ENCODE measurements around the gene LPO.

LPO gene

DNA sequence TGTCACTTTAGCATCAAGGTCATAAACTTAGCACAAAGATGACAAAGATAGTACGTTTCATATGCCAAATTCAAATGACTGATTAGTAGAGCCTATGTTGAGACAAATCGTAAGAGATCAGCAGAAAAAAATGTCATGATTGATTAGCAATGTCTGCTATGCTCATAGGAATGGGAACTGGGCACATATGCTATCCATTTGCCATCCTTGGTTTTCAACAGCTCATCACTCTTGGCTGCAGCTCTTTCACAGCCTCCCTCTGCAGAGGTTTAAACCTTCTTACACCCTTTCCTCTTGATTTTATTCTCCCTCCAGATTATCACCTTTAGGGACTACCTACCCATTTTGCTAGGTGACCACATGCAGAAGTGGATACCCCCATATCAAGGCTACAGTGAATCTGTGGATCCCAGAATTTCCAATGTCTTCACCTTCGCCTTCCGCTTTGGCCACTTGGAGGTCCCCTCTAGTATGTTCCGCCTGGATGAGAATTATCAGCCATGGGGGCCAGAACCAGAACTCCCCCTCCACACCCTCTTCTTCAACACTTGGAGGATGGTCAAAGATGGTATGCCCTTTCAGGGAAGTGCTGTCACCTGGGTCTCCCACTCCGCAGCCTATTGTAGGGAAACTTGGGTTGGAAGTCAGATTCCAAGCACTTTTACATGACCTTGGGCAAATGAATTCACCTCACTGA lies 26.2 kb downstream of the LPO start:
- no peak for DNase-seq

- no peak for DNase-seq
Observed at GRCh38 chr17:58265271-58265670, 26.9 kb downstream of the LPO start.

DNA sequence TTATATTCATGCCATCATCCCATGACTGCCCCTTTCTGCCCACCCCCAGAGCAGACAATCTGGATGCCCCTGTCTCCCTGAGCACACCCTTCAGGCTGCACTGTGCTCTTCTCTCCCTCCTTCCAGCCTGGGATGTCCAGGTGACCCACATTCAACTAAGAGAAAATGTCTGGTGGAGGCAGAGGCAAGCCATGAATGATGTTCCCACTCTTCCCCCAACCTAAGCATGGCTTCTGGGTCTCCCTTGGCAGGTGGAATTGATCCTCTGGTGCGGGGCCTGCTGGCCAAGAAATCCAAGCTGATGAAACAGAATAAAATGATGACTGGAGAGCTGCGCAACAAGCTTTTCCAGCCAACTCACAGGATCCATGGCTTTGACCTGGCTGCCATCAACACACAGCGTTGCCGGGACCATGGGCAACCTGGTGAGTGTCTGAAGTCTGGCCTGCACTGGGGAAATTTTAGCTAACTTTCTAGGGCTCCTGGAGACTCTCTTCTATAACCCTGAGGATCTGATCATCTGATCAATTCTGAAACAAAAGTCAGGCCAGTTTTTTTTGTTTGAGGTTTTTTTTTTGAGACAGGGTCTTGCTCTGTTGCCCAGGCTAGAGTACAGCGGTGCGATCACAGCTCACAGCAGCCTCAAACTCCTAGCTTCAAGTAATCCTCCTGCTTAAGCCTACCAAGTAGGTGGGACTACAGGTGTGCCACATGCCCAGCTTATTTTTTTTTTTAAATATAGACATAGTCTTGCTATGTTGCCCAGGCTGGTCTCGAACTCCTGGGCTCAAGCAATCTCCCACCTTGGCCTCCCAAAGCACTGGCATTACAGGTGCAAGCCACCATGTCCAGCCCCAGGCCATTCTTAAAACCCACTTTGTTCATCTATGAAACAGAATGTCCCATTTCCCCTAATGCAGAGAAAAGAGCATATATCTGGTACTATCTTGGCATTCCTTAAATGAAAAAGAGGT lies 27.8 kb downstream of the LPO start:
- DNase-seq = no peak

DNA sequence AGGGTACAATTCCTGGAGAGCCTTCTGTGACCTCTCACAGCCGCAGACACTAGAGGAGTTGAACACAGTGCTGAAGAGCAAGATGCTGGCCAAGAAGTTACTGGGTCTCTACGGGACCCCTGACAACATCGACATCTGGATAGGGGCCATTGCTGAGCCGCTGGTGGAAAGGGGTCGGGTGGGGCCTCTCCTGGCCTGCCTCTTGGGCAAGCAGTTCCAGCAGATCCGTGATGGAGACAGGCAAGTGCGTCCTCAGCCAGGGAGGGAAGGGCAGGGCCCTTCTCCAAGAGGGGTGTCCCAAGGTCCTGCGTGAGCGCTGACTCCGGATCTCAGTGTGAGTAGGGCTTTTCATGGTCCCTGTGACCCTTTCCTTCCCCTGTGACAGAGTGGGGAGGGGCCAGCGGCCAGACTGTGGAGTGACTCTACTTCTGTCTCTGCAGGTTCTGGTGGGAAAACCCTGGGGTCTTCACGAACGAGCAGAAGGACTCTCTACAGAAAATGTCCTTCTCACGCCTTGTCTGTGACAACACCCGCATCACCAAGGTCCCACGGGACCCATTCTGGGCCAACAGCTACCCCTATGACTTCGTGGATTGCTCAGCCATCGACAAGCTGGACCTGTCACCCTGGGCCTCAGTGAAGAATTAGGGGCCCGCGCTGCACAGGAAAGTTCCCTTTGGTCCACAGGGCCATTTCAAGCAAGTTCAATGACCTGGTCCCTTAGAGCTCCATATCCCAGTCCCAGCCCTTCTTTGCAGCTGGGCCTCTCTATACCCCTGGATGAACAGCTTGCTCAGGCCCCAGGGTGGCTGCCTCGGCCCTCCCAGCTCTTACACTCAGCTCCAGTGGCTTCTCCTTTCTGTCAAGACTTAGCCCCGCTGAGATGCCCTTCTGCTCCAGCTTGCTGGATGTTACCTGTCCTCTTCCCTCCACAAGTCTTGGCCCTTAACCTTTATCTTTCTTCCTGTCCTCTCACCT lies 29.3 kb downstream of the LPO start:
- no peak for DNase-seq

GRCh38 chr17:58268326-58268725 lies 29.9 kb downstream of the LPO start:
- no peak for DNase-seq

DNA sequence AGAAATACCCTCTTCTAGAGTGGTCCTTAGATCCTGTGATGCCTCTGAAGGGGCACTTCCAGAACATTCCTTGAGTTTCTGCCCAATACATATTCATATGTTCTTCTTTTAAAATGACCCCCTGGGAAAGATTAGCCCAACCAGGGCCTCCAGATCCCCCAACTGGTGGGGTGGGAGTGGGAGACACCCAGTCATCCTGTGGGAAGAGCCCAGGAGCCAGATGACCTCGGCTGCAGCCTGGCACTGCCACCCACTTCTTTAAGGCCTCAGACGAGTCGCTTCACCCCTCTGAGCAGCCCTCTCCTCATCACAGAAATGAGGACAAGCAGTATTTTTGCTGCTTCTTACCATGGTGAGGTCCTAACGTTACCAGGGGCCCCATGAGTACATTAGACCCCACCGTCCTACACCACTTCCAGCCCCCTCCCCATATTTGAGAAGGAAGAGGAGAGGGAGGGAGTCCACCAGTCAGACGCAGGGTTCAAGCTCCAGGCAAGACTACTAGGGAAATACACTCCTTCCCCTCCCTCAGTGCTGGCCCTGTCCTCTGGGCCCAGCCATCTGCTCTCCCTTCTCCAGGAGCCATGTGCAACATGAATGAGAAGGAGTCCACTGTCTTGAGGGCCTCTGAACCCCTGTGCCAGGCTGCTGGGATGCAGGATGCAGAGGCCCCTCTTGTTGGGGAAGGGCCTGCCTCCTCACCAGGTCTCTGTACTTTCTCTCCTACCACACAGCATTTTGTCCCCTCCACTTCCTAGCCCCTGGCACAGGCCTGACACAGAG lies 30.6 kb downstream of the LPO start:
- no peak for DNase-seq

- DNase-seq = no peak
Observed at GRCh38 chr17:58269557-58270291, 31.3 kb downstream of the LPO start.

DNA sequence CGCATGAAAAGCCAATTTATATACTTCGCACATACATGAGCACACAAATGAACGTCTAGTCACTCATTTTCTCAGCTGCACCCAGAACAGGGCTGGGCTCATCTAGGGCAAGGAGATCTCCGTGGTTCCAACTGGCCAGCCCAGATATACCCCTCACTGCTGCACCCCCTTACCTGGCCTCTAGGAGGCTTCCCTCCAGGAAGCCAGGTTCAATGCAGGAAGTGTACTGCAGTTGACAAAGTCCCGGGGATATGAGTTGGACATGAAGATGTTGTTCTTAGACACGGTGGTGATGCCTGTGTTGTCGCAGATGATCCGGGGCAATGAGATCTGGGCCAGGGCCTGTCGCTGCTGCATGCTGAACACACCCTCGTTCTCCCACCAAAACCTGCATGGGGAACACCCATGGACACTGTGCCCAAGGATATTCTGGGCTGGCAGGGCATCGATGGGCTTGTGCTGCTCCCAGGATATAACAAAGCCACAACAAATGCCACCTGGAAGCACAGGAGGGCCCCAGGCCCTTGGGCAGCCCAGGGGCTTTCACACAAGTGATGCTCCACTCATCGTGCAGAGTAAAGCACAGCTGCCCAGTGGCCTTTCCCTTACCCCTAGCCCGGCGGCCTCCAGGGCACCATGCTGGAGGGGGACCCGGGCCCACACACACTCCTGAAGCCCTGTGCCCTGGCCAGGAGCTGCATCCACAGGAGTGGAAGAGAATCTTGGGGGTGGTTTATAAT lies 32.3 kb downstream of the LPO start:
- DNase-seq = no peak

- no peak for DNase-seq
Observed at GRCh38 chr17:58271216-58271931, 33.0 kb downstream of the LPO start.

DNA sequence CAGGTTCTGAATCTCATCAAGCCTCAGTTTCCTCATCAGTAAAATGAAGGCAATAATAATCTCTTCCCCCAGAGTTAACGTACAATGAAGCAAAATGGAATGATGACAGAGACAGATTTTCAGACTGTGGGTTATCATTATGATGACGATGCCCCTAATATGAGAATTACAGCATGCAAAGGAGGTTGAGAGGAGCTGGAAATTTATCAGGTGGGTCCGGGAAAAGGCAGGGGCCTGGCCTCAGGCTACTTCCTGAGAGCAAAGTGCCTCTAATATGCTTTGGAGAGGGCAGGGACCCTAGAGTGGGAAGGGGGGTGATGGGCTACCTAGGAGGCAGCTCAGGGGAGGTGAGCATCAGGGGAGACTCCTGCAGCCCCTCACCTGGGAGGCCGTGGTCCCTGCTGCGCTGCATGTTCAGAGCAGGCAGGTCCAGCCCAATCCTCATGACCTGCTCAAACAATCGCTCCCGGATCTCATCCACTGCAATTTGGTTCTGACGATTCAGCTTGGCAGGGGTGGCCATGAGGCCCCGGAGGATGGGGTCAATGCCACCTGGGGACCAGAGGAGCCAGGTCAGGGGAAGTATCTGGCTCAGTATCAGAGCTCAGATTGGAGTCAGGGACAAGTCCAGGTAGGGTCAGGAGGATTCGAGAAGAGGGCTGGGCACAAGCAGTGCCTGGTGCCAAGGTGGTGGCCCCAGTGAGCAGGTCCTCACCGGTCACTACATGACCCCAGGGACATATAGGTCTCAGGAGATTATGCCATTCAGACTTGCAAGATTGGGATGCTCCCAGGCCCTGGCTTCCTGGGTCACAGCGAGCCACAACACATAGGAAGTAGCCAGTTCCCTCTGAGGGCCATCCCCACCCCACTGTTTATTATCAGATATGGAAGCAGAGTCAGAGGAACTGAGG lies 34.2 kb downstream of the LPO start:
- no peak for DNase-seq

GRCh38 chr17:58273453-58274104 lies 35.2 kb downstream of the LPO start:
- no peak for DNase-seq

DNA sequence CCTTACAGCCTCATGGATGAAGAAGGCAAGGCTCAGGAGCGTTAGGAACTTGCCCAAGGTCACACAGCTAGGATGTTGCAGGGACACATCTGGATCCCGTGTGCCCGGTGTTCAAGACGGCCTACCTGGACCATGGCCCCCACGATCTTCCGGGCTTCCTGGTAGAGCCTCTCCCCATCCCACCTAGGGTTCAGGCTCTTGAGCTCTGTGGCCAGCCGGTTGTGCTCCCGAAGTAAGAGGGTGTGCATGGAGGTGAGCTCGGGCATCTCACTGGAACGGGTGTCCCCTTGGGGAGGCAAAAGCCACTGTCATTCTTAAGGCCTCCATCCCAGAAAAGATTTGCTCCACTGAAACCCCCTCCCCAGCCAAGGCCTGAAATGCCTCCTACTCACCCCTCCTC lies 37.0 kb downstream of the LPO start:
- DNase-seq = no peak

DNA sequence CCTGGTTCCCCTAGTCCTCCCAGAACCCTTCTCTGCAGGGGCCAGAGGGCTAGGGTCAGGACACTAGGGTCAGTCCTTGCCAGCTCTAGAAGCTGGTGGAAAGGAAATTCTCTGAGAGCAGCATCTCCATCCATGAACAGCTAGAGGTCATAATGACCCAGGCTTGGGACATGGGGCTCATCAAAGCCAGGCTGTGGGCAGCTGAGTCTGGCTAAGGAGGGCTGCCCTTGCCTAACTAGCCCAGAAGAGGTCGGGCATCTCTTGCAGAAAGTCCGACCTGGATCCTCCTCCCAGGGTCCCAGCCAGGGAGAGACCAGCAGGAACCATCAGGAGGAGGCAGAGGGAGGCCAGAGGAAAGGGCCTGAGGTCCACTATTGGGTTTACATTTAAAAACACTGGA lies 38.0 kb downstream of the LPO start:
- no peak for DNase-seq

DNA sequence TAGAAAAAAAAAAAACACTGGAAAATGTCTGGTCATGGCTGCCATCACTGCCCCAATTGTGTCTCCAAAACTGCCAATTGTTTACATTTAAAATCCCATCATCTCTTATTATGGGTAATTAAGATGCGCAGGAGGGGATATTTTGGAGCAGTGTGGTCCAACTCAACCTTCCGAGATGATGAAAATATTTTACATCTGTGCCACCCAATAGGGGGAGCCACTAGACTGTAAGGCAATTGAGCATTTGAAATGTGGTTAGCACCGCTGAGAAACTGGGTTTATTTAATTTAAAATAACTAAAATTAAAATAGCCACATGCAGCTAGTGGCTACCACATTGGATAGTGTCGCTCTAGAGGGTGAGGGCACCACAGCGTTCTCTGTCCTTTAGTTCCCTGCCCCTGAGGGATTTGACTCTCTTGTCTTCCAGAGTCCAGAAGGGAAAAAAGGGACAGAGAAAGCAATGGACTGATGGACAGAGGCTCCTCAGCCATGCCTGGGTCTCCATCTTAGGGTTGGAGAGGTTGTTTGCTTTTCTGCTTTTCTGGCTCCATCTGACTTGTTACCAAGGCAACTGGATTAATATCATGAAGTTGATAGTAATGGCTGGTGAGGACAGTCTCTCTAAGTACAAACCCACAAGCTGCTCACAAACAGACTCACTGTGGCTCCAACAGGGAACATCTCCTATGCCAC lies 38.9 kb downstream of the LPO start:
- no peak for DNase-seq

GRCh38 chr17:58277802-58278595 lies 39.6 kb downstream of the LPO start:
- no peak for DNase-seq

- no peak for DNase-seq
Observed at GRCh38 chr17:58278661-58279015, 40.3 kb downstream of the LPO start.
